ENCODE data around the gene WWP2. TPM values are rescaled to one million over a fixed set of nuclear protein-coding genes. Genes with fewer than 3 reads are reported as not detected.

Gene WWP2
- 59.0 and 61.7 TPM in 2 replicates for total RNA-seq

DNA sequence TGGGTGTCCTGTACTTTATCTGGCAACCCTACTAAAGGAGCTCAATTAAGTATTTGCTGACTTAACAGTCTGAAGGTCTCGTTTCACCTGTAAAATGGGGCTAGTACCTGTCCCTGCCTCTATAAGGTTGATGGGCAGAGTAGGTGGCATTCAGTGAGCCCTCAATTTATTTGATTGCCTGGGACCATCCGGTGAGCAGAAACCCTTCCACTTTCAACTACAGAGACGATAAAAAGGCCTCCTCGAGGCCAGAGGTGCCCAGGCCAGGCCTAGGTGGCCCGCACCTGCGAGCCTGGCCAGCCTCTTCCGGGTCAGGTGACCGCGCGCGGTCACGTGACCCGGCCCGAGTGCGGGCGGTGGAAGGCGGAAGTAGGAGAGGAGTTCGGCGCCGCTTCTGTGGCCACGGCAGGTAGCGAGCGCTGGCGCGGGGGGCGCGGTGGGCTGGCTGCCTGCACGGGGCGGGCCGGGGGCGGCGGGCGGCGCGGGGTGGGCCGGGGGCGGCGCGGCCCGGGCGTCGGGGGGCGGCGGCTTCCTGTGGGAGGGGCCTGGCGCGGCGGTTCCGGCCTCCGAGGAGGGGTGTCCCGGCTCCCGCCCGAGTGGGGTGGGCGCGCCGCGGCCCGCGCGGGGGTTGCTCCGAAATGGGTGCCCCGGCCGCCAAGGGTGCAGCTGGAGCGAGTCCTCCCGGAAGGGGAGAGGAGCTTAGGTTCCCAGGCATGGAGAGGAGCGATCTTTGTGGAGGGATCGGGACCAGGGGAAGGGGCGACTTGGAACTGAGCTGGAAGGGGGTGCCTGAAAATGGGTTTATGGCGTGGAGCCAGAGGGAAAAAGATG lies at the start of gene WWP2:
Gene WWP2 (plus strand): TSS at position 350 of the 831 bp plus-strand sequence. CDS start 24,679 bp downstream, outside the sequence.
- Mint-ChIP-seq H3K4me3 (ENCODE audit: low read depth) (peak within 1 kb of the TSS; percentile 91), H3K4me1 (ENCODE audit: low read depth) (peaks cover 23% of the 10 kb centered on the region), H3K27ac (peak within 1 kb of the TSS; percentile 96), H3K27me3 (ENCODE audit: low read depth) (no peaks in the 10 kb centered on the region), H3K9me3 (no peaks in the 10 kb centered on the region), H3K36me3 (ENCODE audit: low read depth) (peaks cover 11% of the 10 kb centered on the region)
- peak; percentile 66 for DNase-seq (ENCODE audit: low spot score)
- intact Hi-C loops (cut with micrococcal nuclease), result loop anchor here (5.0 to 10.0 kb wide), 2 partner anchors 760 to 917 kb away; partner anchors contain the start of genes COG4, SF3B3 and TANGO6

DNA sequence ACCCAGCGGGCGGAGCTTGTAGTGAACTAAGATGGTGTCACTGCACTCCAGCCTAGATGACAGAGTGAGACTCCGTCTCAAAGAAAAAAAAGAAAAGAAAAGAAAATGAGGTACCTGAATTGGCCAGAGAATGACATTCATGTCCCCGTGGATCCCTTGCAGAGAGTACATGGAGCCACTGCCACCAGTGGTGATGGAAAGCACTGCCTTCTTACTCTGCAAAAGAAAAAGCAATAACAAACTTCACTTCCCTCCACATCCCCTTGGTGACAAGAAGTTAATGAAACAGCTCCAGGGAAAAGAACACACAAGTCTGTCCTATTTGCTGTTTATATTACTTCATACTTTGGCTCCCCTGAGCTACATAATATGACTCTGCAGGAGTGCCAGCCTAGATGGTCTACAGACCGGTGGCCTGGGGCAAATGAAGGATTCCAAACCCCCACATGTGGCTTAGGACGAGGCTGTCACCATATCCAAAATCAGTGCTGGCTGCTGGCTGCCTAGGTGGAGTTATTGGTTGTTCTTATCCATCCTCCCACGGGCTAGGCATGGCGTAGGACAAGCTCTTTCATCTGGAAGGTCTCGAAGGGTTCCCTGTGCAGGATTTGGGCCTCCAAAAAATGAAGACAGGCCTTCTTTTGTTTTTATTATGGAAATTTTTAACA lies 49.1 kb upstream of the WWP2 start:
- no peak overlapping the region for H3K27ac Mint-ChIP-seq
- intact Hi-C loops (cut with micrococcal nuclease), result no loop called here
- H3K4me1 Mint-ChIP-seq (ENCODE audit: low read depth), result peaks cover 6% of the 10 kb centered on the region
- peaks cover 38% of the 10 kb centered on the region for H3K36me3 Mint-ChIP-seq (ENCODE audit: low read depth)
- no peak overlapping the region for H3K4me3 Mint-ChIP-seq (ENCODE audit: low read depth)
- no peaks in the 10 kb centered on the region for H3K27me3 Mint-ChIP-seq (ENCODE audit: low read depth)
- no peak for DNase-seq (ENCODE audit: low spot score)
- H3K9me3 Mint-ChIP-seq, result no peaks in the 10 kb centered on the region

DNA sequence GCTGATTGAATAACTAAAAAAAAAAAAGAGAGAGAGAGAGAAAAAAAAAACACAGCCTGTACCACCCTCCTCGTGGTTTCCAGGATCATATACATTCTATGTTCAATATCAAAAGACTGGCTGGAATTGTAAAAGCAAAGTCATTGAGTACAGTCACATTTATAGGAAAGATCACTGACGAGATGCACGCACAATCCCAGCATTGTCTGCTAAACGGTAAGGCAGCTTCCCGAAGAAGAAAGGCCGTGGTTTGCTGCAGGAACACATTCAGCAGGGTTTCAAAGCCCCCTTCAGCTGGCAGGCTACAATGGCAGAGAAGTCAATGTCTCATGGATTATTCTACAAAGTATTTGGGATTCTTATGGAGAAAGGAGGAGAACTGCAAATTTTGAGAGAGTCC lies 45.1 kb upstream of the WWP2 start:
- Mint-ChIP-seq H3K27me3 (ENCODE audit: low read depth) (no peaks in the 10 kb centered on the region), H3K4me1 (ENCODE audit: low read depth) (no peaks in the 10 kb centered on the region), H3K9me3 (no peaks in the 10 kb centered on the region), H3K4me3 (ENCODE audit: low read depth) (no peak overlapping the region), H3K36me3 (ENCODE audit: low read depth) (peaks cover 13% of the 10 kb centered on the region), H3K27ac (no peak overlapping the region)
- DNase-seq (ENCODE audit: low spot score), result no peak
- intact Hi-C loops (cut with micrococcal nuclease), result no loop called here

DNA sequence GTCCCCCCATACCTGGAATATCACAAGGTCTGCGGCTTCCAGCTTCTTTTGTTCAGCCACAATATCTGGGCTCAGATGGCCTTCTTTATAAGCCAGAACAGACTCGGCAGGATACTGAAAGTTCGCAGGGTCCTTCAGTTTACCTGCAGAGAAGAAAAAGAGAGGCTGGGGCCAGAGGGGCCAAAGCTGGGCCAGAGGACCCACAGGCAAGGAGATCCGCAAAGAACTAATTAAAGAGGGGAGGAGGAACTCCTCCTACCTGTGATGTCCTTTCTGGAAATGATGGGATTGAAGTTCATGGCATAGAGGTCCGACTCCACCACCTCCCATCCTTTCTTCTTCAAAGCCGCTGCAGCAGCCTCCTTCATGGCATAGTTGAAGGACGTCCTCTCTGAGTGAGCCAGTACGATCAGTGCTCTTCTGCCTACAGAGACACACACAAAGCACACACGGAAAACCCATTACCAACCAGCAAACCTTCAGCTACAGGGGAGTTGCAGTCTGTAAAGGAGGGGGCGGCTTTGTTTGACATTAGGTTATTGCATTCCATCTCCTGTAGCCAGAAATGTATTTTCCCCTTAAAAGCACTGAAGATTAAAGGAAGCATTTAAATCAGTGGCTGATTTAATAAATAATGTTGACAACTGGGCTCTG lies 43.9 kb upstream of the WWP2 start:
- Mint-ChIP-seq H3K9me3 (no peaks in the 10 kb centered on the region), H3K27me3 (ENCODE audit: low read depth) (no peaks in the 10 kb centered on the region), H3K4me3 (ENCODE audit: low read depth) (no peak overlapping the region), H3K27ac (no peak overlapping the region), H3K36me3 (ENCODE audit: low read depth) (peaks cover 4% of the 10 kb centered on the region), H3K4me1 (ENCODE audit: low read depth) (no peaks in the 10 kb centered on the region)
- intact Hi-C loops (cut with micrococcal nuclease), result no loop called here
- DNase-seq (ENCODE audit: low spot score), result no peak

DNA sequence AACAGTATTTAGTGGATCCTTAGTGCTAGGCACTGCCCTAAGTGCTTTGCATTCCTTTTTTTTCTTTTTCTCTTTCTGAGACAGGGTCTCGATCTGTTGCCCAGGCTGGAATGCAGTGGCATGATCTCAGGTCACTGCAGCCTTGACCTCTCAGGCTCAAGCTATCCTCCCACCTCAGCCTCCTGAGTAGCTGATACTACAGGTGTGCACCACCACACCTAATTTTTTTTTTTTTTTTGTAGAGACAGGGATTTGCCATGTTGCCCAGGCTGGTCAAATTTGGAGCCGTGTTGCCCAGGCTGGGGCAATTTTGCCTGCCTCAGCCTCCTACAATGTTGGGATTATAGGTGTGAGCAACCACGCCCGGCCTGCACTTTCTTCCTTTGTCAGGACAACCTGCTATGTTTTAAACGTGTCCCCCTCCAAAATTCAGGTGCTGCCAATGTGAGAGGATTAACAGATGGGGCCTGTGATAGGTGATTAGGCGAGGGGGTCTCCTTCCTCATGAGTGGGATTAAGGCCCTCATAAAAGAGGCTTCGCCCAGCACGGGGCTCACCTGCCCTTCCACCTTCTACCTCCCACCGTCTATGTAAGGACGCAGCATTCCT lies 41.2 kb upstream of the WWP2 start:
- Mint-ChIP-seq H3K4me1 (ENCODE audit: low read depth) (peaks cover 13% of the 10 kb centered on the region), H3K9me3 (no peaks in the 10 kb centered on the region), H3K27me3 (ENCODE audit: low read depth) (no peaks in the 10 kb centered on the region), H3K4me3 (ENCODE audit: low read depth) (no peak overlapping the region), H3K27ac (no peak overlapping the region), H3K36me3 (ENCODE audit: low read depth) (no peaks in the 10 kb centered on the region)
- intact Hi-C loops (cut with micrococcal nuclease), result no loop called here
- DNase-seq (ENCODE audit: low spot score), result no peak

DNA sequence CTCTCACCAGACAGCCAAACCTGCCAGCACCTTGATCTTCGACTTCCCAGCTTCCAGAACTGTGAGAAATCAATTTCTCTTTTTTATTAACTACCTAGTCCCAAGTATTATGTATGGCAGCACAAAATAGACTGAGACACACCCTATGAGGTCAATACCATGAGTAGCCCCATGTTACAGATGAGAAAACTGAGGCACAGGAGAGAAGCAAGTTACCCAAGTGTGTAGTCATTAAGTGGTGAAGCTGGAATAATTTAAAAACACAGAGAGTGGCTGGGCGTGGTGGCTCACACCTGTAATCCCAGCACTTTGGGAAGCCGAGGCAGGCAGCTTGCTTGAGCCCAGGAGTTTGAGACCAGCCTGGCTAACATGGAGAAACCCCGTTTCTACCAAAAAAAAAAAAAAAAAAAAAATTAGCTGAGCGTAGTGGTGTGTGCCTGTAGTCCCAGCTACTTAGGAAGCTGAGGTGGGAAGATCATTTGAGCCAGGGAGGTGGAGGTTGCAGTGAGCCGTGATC lies 40.6 kb upstream of the WWP2 start:
- H3K9me3 Mint-ChIP-seq, result no peaks in the 10 kb centered on the region

DNA sequence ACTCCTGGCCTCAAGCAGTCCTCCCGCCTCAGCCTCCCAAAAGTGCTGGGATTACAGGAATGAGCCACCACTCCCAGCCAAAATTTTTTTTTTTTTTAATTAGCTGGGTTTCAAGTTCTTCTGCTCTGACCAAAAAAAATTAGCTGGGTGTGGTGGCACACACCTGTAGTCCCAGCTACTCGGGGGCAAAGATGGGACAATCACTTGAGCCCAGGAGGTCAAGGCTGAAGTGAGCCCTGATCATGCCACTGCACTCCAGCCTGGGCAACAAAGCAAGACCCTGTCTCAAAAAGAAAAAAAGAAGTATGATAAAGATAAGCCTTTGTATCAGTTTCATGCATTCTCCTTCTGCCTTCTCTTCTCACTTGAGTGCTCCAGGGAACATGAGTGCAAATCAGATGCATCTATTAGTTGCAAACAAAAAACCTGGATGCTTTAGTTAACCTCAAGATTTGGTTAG lies 37.7 kb upstream of the WWP2 start:
- no peaks in the 10 kb centered on the region for H3K9me3 Mint-ChIP-seq
- intact Hi-C loops (cut with micrococcal nuclease), result no loop called here
- no peaks in the 10 kb centered on the region for H3K36me3 Mint-ChIP-seq (ENCODE audit: low read depth)
- DNase-seq (ENCODE audit: low spot score), result no peak
- peaks cover 28% of the 10 kb centered on the region for H3K4me1 Mint-ChIP-seq (ENCODE audit: low read depth)
- no peaks in the 10 kb centered on the region for H3K27me3 Mint-ChIP-seq (ENCODE audit: low read depth)
- H3K4me3 Mint-ChIP-seq (ENCODE audit: low read depth), result peak overlapping the region; percentile 47
- H3K27ac Mint-ChIP-seq, result peak overlapping the region; percentile 49

More for the DNA sequence above, 40.6 kb upstream of the WWP2 start:
- peaks cover 15% of the 10 kb centered on the region for H3K4me1 Mint-ChIP-seq (ENCODE audit: low read depth)
- DNase-seq (ENCODE audit: low spot score), result no peak
- intact Hi-C loops (cut with micrococcal nuclease), result no loop called here
- H3K27me3 Mint-ChIP-seq (ENCODE audit: low read depth), result no peaks in the 10 kb centered on the region
- H3K36me3 Mint-ChIP-seq (ENCODE audit: low read depth), result no peaks in the 10 kb centered on the region
- H3K27ac Mint-ChIP-seq, result no peak overlapping the region
- no peak overlapping the region for H3K4me3 Mint-ChIP-seq (ENCODE audit: low read depth)

DNA sequence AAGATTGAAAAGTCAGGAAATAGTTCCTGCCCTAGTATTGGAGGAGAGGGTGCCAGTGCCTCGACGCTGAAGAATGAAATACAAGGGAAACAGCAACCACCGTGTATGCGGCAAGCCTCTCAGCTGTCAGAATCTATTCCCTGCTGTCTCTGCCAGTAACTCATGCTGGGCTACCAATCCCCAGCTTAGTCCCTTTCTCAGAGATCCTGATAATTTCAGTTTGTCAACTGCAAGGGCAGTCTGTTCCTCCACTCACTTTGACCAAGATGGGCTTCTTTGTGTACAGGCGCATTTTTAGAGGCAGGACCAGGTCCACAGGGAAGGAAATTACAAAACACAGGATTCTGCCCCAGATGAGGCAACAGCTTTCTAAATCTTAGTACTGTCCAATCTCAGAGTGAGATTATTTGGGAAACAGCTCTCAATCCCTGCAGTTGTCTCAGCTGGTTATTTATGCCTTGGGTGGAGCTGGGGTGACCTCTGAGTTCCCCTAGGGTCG lies 37.1 kb upstream of the WWP2 start:
- no peak for DNase-seq (ENCODE audit: low spot score)
- intact Hi-C loops (cut with micrococcal nuclease), result no loop called here
- peaks cover 29% of the 10 kb centered on the region for H3K4me1 Mint-ChIP-seq (ENCODE audit: low read depth)
- no peaks in the 10 kb centered on the region for H3K36me3 Mint-ChIP-seq (ENCODE audit: low read depth)
- H3K27me3 Mint-ChIP-seq (ENCODE audit: low read depth), result no peaks in the 10 kb centered on the region
- H3K27ac Mint-ChIP-seq, result peak overlapping the region; percentile 49
- peak overlapping the region; percentile 47 for H3K4me3 Mint-ChIP-seq (ENCODE audit: low read depth)
- H3K9me3 Mint-ChIP-seq, result no peaks in the 10 kb centered on the region

DNA sequence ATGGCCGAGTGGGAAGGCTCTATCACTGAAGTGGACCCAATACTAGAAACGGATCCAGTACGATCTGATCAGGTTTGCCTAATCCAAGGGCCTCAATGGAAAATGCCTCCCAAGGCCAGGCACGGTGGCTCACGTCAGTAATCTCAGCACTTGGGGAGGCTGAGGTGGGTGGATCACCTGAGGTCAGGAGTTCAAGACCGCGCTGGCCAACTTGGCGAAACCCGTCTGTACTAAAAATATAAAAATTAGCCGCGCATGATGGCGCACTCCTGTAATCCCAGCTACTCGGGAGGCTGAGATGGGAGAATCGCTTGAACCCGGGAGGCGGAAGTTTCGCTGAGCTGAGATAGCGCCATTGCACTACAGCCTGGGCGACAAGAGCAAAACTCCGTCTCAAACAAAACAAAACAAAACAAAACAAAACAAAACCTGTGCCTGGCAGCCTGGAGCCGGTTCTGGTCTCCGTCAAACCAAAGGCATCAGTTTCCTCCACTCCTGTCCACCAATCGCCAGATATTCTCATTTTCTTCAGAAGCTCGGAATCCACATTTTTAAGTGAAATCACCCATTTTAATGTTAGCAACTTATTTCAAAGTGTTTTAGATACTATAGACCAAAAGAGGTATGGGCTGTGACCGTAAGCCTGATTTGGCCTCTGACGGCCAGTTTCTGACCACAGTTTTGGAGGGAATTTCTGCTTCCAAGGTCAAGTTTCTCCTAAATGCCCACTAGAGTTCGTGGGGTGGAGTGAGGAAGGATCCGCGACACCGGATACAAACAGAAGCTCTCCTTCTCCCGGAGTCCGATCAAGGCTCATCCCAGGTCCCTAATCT lies 36.4 kb upstream of the WWP2 start:
- Mint-ChIP-seq H3K4me3 (ENCODE audit: low read depth) (peak overlapping the region; percentile 91), H3K4me1 (ENCODE audit: low read depth) (peaks cover 29% of the 10 kb centered on the region), H3K27ac (peak overlapping the region; percentile 94), H3K9me3 (no peaks in the 10 kb centered on the region), H3K36me3 (ENCODE audit: low read depth) (no peaks in the 10 kb centered on the region), H3K27me3 (ENCODE audit: low read depth) (no peaks in the 10 kb centered on the region)
- no peak for DNase-seq (ENCODE audit: low spot score)
- intact Hi-C loops (cut with micrococcal nuclease), result loop anchor here (1.0 kb wide), 1 partner anchor 29 kb away; the partner anchor contains the start of gene NOB1

DNA sequence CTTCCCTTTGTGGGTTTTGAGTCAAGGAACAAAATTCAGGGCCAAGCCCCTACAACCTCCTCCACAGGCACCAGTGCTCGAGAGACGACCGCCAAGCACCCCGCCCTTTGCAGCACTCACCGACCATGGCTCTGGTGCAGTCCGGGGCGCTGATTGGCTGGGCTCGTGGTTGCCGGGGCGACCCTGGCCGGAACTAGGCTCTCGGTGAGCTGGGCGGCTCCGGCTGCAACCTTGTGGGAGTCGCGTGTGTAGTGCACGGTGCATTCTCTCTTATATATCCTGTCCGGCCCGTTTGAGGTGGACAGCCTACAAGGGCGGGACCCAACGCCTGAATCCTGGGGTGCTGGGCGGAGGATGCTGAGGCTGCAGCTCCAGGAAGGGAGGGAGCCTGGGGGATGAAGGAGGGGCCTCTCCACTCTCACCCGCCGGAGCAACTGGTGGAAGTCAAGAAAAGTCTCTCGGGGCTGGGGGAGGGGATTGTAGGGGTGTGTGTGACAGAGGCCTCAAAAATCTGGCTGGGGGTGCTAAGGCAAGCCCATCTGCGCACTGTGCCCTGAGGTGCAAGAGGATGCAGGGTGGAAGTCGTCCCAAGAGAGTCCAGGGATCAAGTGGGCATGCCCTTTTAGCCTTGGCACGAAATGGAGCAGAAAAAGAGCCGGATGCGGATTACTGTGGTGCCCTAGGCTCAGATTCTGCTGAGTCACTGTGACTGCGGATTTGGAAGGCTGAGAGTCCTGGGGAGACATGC lies 35.6 kb upstream of the WWP2 start, which contains the start of gene NQO1:
Gene NQO1 (minus strand): TSS at position 248 of the 748 bp plus-strand sequence. CDS start 121 bp downstream, at position 127.
- Mint-ChIP-seq H3K36me3 (ENCODE audit: low read depth) (no peaks in the 10 kb centered on the region), H3K27me3 (ENCODE audit: low read depth) (no peaks in the 10 kb centered on the region), H3K9me3 (no peaks in the 10 kb centered on the region), H3K4me1 (ENCODE audit: low read depth) (peaks cover 29% of the 10 kb centered on the region), H3K4me3 (ENCODE audit: low read depth) (peak within 1 kb of the TSS; percentile 91), H3K27ac (peak within 1 kb of the TSS; percentile 94)
- intact Hi-C loops (cut with micrococcal nuclease), result loop anchor here (1.0 kb wide), 1 partner anchor 28 kb away; the partner anchor contains the start of gene NOB1
- DNase-seq (ENCODE audit: low spot score), result peak; percentile 90

DNA sequence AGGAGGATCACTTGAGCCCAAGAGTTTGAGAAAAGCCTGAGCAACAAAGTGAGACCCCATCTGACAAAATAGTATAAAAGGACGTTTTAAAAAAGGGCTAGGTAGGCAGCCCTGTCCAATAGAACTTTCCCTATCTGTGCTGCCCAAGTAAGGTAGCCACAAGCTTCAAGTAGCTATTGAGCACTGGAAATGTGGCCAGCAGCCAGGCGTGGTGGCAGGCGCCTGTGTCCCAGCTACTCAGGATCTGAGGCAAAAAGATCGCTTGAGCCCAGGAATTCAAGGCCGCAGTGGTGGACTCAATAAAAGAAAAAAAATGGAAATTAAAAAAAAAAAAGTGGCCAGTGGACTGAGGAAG lies 34.2 kb upstream of the WWP2 start:
- Mint-ChIP-seq H3K36me3 (ENCODE audit: low read depth) (no peaks in the 10 kb centered on the region), H3K9me3 (no peaks in the 10 kb centered on the region), H3K4me3 (ENCODE audit: low read depth) (peak overlapping the region; percentile 91), H3K4me1 (ENCODE audit: low read depth) (peaks cover 29% of the 10 kb centered on the region), H3K27me3 (ENCODE audit: low read depth) (no peaks in the 10 kb centered on the region), H3K27ac (no peak overlapping the region)
- intact Hi-C loops (cut with micrococcal nuclease), result no loop called here
- DNase-seq (ENCODE audit: low spot score), result no peak
